ENCODE data around the gene CELSR1. TPM values are rescaled to one million over a fixed set of nuclear protein-coding genes. Genes with fewer than 3 reads are reported as not detected.
A peak's percentile ranks its signal among the peaks of the same experiment; 100 is the strongest.

CELSR1 gene
- total RNA-seq, 1 experiment from 2014 or later: 33.2 TPM

DNA sequence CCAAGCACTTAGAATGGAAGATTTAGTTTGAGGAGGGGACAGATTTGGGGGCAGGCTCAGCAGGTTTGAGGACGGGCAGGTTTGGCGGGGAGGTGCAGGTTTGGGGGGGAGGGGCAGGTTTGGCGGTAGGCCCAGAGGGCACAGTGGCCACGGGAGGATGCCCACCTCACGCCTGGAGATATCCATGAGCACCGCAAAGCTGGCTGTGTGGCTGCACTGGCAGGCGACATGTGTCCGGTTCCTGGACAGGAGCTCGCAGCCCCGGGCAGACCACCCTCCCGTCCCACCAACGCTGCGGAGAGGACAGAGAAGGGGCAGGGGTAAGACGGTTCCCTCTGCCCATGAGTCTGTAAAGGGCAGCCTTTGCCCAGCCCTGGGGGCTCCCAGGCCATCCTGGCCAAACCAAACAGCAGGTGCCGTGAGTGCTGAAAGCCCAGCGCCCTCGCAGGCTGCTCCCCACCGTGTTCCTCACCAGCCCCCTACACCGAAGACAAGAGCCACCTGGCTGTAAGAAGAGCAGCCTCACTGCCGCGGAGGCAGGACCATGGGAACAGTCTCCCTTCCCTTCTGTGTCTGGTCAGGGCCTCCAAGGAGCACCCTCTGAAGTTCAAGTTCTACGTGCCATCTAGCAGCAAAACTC is 158.9 kb downstream of the CELSR1 start:
- H3K36me3 ChIP-seq (ENCODE audit: control insufficient read depth, insufficient read depth, low read length): 0 out of 2 replicates have a peak, but pooled peaks cover 2% of the 10 kb centered on the region
- H3K4me3 ChIP-seq (ENCODE audit: low read depth, low read length): no peak overlapping the region
- no peaks in the 10 kb centered on the region for H3K27me3 ChIP-seq (replicated peaks; ENCODE audit: control insufficient read depth, insufficient read depth, low read length)
- peak in 1 of 2 experiments; percentile 39 for DNase-seq
- Mint-ChIP-seq H3K9me3 (ENCODE audit: unreplicated experiment) (peaks cover 23% of the 10 kb centered on the region), H3K36me3 (ENCODE audit: insufficient read depth, unreplicated experiment) (peaks cover 69% of the 10 kb centered on the region), H3K4me1 (ENCODE audit: low read depth, unreplicated experiment) (peaks cover 47% of the 10 kb centered on the region), H3K4me3 (ENCODE audit: unreplicated experiment) (peak overlapping the region; percentile 76), H3K27ac (ENCODE audit: unreplicated experiment) (peak overlapping the region; percentile 99), H3K27me3 (ENCODE audit: insufficient read depth, unreplicated experiment) (no peaks in the 10 kb centered on the region)
- peaks cover 40% of the 10 kb centered on the region for H3K4me1 ChIP-seq
- TSS peak; percentile 85 for BruUV-seq (replicated peaks)
- intact Hi-C loops (cut with micrococcal nuclease; ENCODE audit: unreplicated experiment): loop anchor here (1.0 to 5.0 kb wide), 2 partner anchors 8 to 54 kb away; no protein-coding TSS in a partner anchor
- peaks cover 13% of the 10 kb centered on the region for H3K9me3 ChIP-seq
- ChIA-PET CTCF (interaction anchor here (0.6 to 2.1 kb wide), 5 partner anchors 11 to 164 kb away, joined by 3 to 17 read pairs (median 4); partner anchors contain the start of gene TRMU), POLR2A (interaction anchor here (0.5 to 0.7 kb wide), 2 partner anchors 28 to 293 kb away, joined by 3 read pairs; no protein-coding TSS in a partner anchor)
- TF ChIP-seq, protein P1, sequence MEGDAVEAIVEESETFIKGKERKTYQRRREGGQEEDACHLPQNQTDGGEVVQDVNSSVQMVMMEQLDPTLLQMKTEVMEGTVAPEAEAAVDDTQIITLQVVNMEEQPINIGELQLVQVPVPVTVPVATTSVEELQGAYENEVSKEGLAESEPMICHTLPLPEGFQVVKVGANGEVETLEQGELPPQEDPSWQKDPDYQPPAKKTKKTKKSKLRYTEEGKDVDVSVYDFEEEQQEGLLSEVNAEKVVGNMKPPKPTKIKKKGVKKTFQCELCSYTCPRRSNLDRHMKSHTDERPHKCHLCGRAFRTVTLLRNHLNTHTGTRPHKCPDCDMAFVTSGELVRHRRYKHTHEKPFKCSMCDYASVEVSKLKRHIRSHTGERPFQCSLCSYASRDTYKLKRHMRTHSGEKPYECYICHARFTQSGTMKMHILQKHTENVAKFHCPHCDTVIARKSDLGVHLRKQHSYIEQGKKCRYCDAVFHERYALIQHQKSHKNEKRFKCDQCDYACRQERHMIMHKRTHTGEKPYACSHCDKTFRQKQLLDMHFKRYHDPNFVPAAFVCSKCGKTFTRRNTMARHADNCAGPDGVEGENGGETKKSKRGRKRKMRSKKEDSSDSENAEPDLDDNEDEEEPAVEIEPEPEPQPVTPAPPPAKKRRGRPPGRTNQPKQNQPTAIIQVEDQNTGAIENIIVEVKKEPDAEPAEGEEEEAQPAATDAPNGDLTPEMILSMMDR (IDR thresholded peaks at IDR 0.05; ENCODE audit: insufficient read depth in 1 of 2, low read depth in 1 of 2, low read length in 1 of 2, severe bottlenecking in 1 of 2, unreplicated experiment in 1 of 2): no peak

DNA sequence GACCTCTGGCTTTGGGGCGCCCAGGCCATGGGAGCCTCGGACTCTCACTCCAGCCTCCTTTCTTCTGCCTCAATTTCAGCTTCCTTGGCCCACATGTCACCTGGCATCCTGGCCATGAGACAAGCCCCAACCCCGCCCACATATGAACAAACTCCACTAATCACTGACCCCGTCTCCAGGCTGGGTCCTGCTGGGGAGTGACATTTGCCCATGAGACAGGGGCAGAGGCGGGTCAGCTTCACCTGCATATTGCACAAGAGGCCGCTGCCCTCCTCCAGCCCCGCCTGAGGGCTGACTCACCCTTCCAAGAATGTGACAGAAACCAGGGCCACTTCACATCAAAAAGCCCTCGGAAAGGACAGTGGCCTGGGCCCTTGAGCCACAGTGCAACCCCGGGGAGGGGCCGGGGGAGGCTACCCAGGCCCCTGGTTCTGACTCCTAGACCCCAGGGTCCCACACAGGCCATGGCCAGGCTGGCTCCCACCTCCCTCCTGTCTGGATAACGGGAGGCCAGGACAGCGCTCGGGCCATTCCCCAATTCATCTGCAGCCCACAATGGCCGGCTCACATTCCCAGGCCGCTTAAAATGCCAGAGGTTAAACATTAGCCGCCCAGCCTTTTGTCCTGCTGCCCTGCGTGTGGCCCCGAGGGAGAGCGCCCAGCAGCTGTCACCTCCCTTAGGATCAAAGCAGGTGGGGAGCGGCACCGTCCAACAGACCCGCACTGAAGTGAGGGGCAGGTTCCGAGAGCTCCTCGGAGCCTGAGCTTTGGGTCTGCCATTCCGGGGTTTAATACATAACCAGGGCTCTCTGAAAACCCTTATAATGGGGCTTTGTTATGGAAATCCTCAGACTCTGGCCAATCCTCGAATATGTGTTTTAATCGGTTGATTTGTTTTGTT is 159.6 kb downstream of the CELSR1 start:
- H3K27ac Mint-ChIP-seq (ENCODE audit: unreplicated experiment): peak overlapping the region; percentile 99
- peaks cover 47% of the 10 kb centered on the region for H3K4me1 Mint-ChIP-seq (ENCODE audit: low read depth, unreplicated experiment)
- ChIA-PET POLR2A (interaction anchor here (0.5 to 0.7 kb wide), 3 partner anchors 28 to 292 kb away, joined by 3 read pairs; no protein-coding TSS in a partner anchor), CTCF (interaction anchor here (0.6 to 2.1 kb wide), 5 partner anchors 10 to 165 kb away, joined by 3 to 17 read pairs (median 4); partner anchors contain the start of gene TRMU)
- Histone ChIP-seq H3K4me3 (ENCODE audit: low read depth, low read length) (peak overlapping the region; percentile 21), H3K4me1 (peaks cover 40% of the 10 kb centered on the region), H3K27me3 (replicated peaks; ENCODE audit: control insufficient read depth, insufficient read depth, low read length) (no peaks in the 10 kb centered on the region), H3K36me3 (ENCODE audit: control insufficient read depth, insufficient read depth, low read length) (0 out of 2 replicates have a peak, but pooled peaks cover 2% of the 10 kb centered on the region), H3K9me3 (peaks cover 13% of the 10 kb centered on the region)
- peak; percentile 96 to 98 for DNase-seq
- H3K4me3 Mint-ChIP-seq (ENCODE audit: unreplicated experiment): peak overlapping the region; percentile 76
- BruUV-seq (replicated peaks): no TSS peak
- H3K27me3 Mint-ChIP-seq (ENCODE audit: insufficient read depth, unreplicated experiment): no peaks in the 10 kb centered on the region
- H3K9me3 Mint-ChIP-seq (ENCODE audit: unreplicated experiment): peaks cover 23% of the 10 kb centered on the region
- intact Hi-C loops (cut with micrococcal nuclease; ENCODE audit: unreplicated experiment): loop anchor here (1.0 to 5.0 kb wide), 3 partner anchors 7 to 151 kb away; no protein-coding TSS in a partner anchor
- TF ChIP-seq, protein P1 (IDR thresholded peaks at IDR 0.05; ENCODE audit: insufficient read depth in 1 of 2, low read depth in 1 of 2, low read length in 1 of 2, severe bottlenecking in 1 of 2, unreplicated experiment in 1 of 2): no peak
- H3K36me3 Mint-ChIP-seq (ENCODE audit: insufficient read depth, unreplicated experiment): peaks cover 67% of the 10 kb centered on the region
